OCI-LY7 (cell line): Measurements from ENCODE around the gene TXNDC11. TPM values are rescaled to one million over a fixed set of nuclear protein-coding genes. Genes with fewer than 3 reads are reported as not detected.

Experiments
- BruUV-seq: library from RNA; stranded (reverse); fragments of 400-500 nt; replicated peaks from 2 replicates; lab custom pipeline; 2021; lab: Mats Ljungman, UMichigan
- CTCF ChIA-PET: fragments of 300-600 bp; sonication (Branson Sonifier 250); formaldehyde crosslinking; loops from one replicate; lab custom pipeline; 2022; ENCODE audit warnings: antibody characterized with exemption; ENCODE audit not compliant: unreplicated experiment; lab: Charles Lee
- POLR2A ChIA-PET: fragments of 300-600 bp; sonication (Branson Sonifier 250); formaldehyde crosslinking; loops from one replicate; lab custom pipeline; 2022; ENCODE audit warnings: antibody characterized with exemption; lab: Charles Lee
- DNase-seq: peaks from one replicate; pipeline ENCODE4 v3.0.0-alpha.2; 2015; ENCODE audit warnings: low spot score
- H2AFZ ChIP-seq: fragments of 200-600 bp; sonication (generic), shearing (Covaris generic); 2 replicates; pipeline ENCODE4 v1.6.1; 2014; ENCODE audit warnings: mild to moderate bottlenecking, antibody characterized with exemption, low read length, moderate library complexity
- H3K27ac ChIP-seq: fragments of 200-600 bp; sonication (generic); 2 replicates; pipeline ENCODE4 v1.5.1; 2014; ENCODE audit warnings: mixed run types, low read depth, mild to moderate bottlenecking, moderate library complexity, low read length, inconsistent platforms; ENCODE audit not compliant: poor library complexity, severe bottlenecking
- H3K36me3 ChIP-seq: fragments of 200-600 bp; sonication (generic); 2 replicates; pipeline ENCODE4 v1.6.1; 2014; ENCODE audit warnings: mild to moderate bottlenecking, antibody characterized with exemption, low read length, moderate library complexity, mixed read lengths; ENCODE audit not compliant: insufficient read depth
- H3K4me1 ChIP-seq: fragments of 200-600 bp; sonication (generic); 2 replicates; pipeline ENCODE4 v1.5.1; 2014; ENCODE audit warnings: mild to moderate bottlenecking, low read length; ENCODE audit not compliant: insufficient read depth, poor library complexity, severe bottlenecking
- H3K4me2 ChIP-seq: fragments of 200-600 bp; sonication (generic); 2 replicates; pipeline ENCODE4 v1.6.1; 2014; ENCODE audit warnings: mild to moderate bottlenecking, low read length
- H3K4me3 ChIP-seq: fragments of 200-600 bp; sonication (generic); 2 replicates; pipeline ENCODE4 v1.5.1; 2014; ENCODE audit warnings: mild to moderate bottlenecking, low read depth, low read length; ENCODE audit not compliant: poor library complexity, severe bottlenecking
- H3K79me2 ChIP-seq: fragments of 200-600 bp; sonication (generic); 2 replicates; pipeline ENCODE4 v1.6.1; 2016; ENCODE audit warnings: low read depth, mild to moderate bottlenecking, low read length, moderate library complexity, mixed read lengths; ENCODE audit not compliant: insufficient read depth
- H3K9me2 ChIP-seq: fragments of 200-600 bp; sonication (generic); 2 replicates; pipeline ENCODE4 v1.6.1; 2016; ENCODE audit warnings: mild to moderate bottlenecking, low read length, mixed read lengths; ENCODE audit not compliant: insufficient read depth
- H3K9me3 ChIP-seq: fragments of 200-600 bp; sonication (generic); 2 replicates; pipeline ENCODE4 v1.6.1; 2014; ENCODE audit warnings: mild to moderate bottlenecking, mixed run types, low read length, mixed read lengths
- H4K20me1 ChIP-seq: fragments of 200-600 bp; sonication (generic); 2 replicates; pipeline ENCODE4 v1.6.1; 2014; ENCODE audit warnings: mild to moderate bottlenecking, antibody characterized with exemption, low read length, moderate library complexity, mixed read lengths; ENCODE audit not compliant: insufficient read depth
- EZH2phosphoT487 ChIP-seq: fragments of 200-600 bp; sonication (generic); IDR thresholded peaks from 2 replicates; pipeline ENCODE4 v1.6.1; 2018; ENCODE audit warnings: low read depth, borderline replicate concordance, mild to moderate bottlenecking, mixed run types, antibody characterized with exemption, low read length, moderate library complexity, mixed read lengths
- intact Hi-C: fragments of 100-400 bp; cut with micrococcal nuclease; formaldehyde crosslinking; loops from one replicate; pipeline ENCODE4 v1.10.0; 2022; ENCODE audit not compliant: unreplicated experiment
- total RNA-seq, 2 experiments: library from RNA; depleted of rRNA in 1 of 2; stranded (reverse); fragments of >200 nt in 1 of 2; shearing (Covaris generic) in 1 of 2; gene quantifications; 2 replicates each; pipeline ENCODE4 v1.2.3, GENCODE V29; 2014 to 2022
- TF ChIP-seq, protein P1 (sequence below): fragments of 200-600 bp; sonication (generic); conservative IDR thresholded peaks from 2 replicates; pipeline ENCODE4 v1.5.1; 2014; ENCODE audit warnings: mild to moderate bottlenecking, antibody characterized with exemption, low read length, moderate library complexity, mixed read lengths

Gene TXNDC11
- total RNA-seq, 2 experiments from 2014 or later = 88.6 to 96.0 TPM

DNA sequence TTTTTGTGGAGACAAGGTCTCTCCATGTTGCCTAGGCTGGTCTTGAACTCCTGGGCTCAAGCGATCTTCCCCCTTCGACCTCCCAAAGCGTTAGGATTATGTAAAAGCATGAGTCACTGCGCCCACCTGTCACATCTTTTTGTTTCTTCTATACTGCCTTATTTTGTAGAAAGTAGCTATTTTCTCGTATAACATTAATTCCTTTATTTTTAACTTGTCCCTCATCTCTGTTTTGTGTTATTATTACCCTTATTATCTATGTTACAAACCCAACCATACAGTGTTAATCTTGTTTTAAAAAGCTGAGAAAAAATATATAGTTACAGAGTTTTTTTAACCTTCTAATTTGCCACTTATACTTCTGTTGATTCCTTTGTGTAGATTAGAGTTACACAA lies 1.4 kb upstream of the TXNDC11 start:
- H3K79me2 ChIP-seq = peaks cover 31% of the 10 kb centered on the region
- H3K27ac ChIP-seq = peak overlapping the region; percentile 7
- peak overlapping the region; percentile 97 for H3K4me3 ChIP-seq
- no peaks in the 10 kb centered on the region for H3K9me3 ChIP-seq
- intact Hi-C loops = loop anchor here (5.0 kb wide), 2 partner anchors 38 to 68 kb away; no protein-coding TSS in a partner anchor
- no peak overlapping the region for H3K4me2 ChIP-seq
- POLR2A ChIA-PET = interaction anchor here (0.6 to 1.9 kb wide), 8 partner anchors 10 to 154 kb away, joined by 3 to 9 read pairs (median 4); no protein-coding TSS in a partner anchor
- no peak for DNase-seq
- no peak overlapping the region for H2AFZ ChIP-seq
- TF ChIP-seq EZH2phosphoT487 = no peak
- TF ChIP-seq, protein P1, sequence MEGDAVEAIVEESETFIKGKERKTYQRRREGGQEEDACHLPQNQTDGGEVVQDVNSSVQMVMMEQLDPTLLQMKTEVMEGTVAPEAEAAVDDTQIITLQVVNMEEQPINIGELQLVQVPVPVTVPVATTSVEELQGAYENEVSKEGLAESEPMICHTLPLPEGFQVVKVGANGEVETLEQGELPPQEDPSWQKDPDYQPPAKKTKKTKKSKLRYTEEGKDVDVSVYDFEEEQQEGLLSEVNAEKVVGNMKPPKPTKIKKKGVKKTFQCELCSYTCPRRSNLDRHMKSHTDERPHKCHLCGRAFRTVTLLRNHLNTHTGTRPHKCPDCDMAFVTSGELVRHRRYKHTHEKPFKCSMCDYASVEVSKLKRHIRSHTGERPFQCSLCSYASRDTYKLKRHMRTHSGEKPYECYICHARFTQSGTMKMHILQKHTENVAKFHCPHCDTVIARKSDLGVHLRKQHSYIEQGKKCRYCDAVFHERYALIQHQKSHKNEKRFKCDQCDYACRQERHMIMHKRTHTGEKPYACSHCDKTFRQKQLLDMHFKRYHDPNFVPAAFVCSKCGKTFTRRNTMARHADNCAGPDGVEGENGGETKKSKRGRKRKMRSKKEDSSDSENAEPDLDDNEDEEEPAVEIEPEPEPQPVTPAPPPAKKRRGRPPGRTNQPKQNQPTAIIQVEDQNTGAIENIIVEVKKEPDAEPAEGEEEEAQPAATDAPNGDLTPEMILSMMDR = no peak
- H3K36me3 ChIP-seq = peaks cover 19% of the 10 kb centered on the region
- peaks cover 34% of the 10 kb centered on the region for H3K4me1 ChIP-seq
- H3K9me2 ChIP-seq = no peaks in the 10 kb centered on the region
- CTCF ChIA-PET = interaction anchor here (0.9 kb wide), 1 partner anchor 53 kb away, joined by 3 read pairs; no protein-coding TSS in a partner anchor
- H4K20me1 ChIP-seq = peaks cover 11% of the 10 kb centered on the region; the same call in 1 of the 2 replicates
- BruUV-seq = no TSS peak

DNA sequence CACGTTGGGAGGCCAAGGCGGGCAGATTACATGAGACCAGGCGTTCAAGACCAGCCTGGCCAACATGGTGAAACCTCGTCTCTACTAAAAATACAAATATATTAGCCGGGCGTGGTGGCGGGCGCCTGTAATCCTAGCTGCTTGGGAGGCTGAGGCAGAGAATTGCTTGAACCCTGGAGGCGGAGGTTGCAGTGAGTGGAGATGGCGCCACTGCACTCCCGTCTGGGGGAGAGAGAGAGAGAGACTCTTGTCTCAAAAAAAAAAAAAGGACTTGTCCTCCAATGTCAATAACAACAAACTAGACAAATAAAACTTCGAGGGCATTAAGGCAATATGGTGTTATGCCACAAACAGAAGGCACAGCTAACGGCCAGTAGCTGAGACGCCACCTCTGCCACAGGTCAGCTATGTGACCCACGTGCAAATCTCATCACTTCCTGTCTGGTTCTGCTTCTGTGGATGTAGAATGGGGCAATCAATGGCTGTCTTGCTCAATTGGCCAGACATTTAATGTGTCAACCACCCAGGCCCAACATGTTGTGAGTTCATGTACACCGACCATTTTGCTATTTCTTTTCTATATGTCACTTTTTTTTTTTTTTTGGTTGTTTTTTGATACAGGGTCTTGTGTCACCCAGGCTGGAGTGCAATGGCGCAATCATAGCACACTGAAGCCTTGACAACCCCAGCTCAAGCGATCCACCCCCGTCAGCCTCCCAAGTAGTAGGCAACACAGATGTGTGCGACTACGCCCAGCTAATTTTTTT lies 834 bp upstream of the TXNDC11 start:
- peak overlapping the region; percentile 75 for H3K4me2 ChIP-seq
- no peaks in the 10 kb centered on the region for H3K9me3 ChIP-seq
- intact Hi-C loops = loop anchor here (2.0 to 5.0 kb wide), 3 partner anchors 39 to 69 kb away; partner anchors contain the start of gene ZC3H7A
- TSS peak; percentile 88 for BruUV-seq
- DNase-seq = peak; percentile 52
- H3K27ac ChIP-seq = peak overlapping the region; percentile 51
- ChIA-PET CTCF (interaction anchor here (0.6 to 0.9 kb wide), 2 partner anchors 54 to 470 kb away, joined by 3 to 4 read pairs; no protein-coding TSS in a partner anchor), POLR2A (interaction anchor here (0.6 to 1.9 kb wide), 13 partner anchors 8 to 154 kb away, joined by 3 to 10 read pairs (median 4); no protein-coding TSS in a partner anchor)
- H3K9me2 ChIP-seq = no peaks in the 10 kb centered on the region
- no peak for TF ChIP-seq EZH2phosphoT487
- peaks cover 11% of the 10 kb centered on the region; the same call in 1 of the 2 replicates for H4K20me1 ChIP-seq
- H3K4me3 ChIP-seq = peak overlapping the region; percentile 97
- H3K79me2 ChIP-seq = peaks cover 37% of the 10 kb centered on the region
- peaks cover 40% of the 10 kb centered on the region for H3K4me1 ChIP-seq
- H3K36me3 ChIP-seq = peaks cover 19% of the 10 kb centered on the region
- peak overlapping the region; percentile 80 for H2AFZ ChIP-seq

DNA sequence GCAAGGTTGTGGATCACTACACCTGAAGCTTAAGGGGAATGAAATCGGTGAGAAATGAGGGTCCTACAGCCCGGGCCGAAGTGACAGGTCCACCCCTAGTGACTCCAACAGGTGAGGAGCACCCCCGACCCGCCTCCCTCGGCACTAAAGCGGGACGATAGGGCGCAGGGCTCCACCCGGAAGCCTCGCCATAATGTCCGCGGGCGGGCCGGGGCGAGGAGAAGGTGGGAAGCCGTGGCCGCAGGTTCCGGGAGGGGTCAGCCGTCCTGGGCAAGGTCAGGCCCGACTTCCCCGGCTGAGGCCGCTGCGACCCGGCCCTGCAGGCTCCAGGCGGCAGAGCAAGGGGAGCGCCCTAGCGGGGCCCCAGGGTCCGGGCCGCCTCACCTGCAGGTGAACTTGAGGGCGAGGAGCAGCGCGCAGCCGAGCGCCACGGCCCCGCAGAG lies 543 bp downstream of the TXNDC11 start:
- H3K4me3 ChIP-seq = peak overlapping the region; percentile 97
- peak overlapping the region; percentile 30; the same call in 1 of the 2 replicates for H2AFZ ChIP-seq
- DNase-seq = peak; percentile 65
- CTCF ChIA-PET = interaction anchor here (0.6 to 1.6 kb wide), 2 partner anchors 56 to 96 kb away, joined by 4 to 7 read pairs; no protein-coding TSS in a partner anchor
- intact Hi-C loops = loop anchor here (2.0 to 5.0 kb wide), 3 partner anchors 40 to 70 kb away; partner anchors contain the start of gene ZC3H7A
- H3K4me1 ChIP-seq = peaks cover 51% of the 10 kb centered on the region
- TF ChIP-seq, protein P1 = 0 out of 2 replicates have a peak, but pooled peaks have one; percentile 24
- no peak for TF ChIP-seq EZH2phosphoT487
- no peaks in the 10 kb centered on the region for H3K9me3 ChIP-seq
- BruUV-seq = no TSS peak
- peaks cover 16% of the 10 kb centered on the region; the same call in 1 of the 2 replicates for H4K20me1 ChIP-seq
- H3K36me3 ChIP-seq = peaks cover 26% of the 10 kb centered on the region
- peak overlapping the region; percentile 95 for H3K4me2 ChIP-seq
- H3K79me2 ChIP-seq = peaks cover 45% of the 10 kb centered on the region
- H3K27ac ChIP-seq = peak overlapping the region; percentile 67
- H3K9me2 ChIP-seq = no peaks in the 10 kb centered on the region
- POLR2A ChIA-PET = interaction anchor here (0.5 to 1.8 kb wide), 12 partner anchors 18 to 804 kb away, joined by 3 to 10 read pairs (median 4); no protein-coding TSS in a partner anchor
